SHP77 treated with DMSO at 0.1 percent for 48 hours (cell line): ENCODE data around the gene JAM2.
A peak's percentile ranks its signal among the peaks of the same experiment; 100 is the strongest.
"Not testable (repeated sequence)": the region's sequence is repeated elsewhere in the genome, so short reads cannot be mapped to it uniquely, and the experiment has no call there.

ENCODE experiments used
- DNase-seq: peaks from one replicate; lab custom pipeline; 2025; lab: John Stamatoyannopoulos, UW

Gene JAM2

GRCh38 chr21:25638660-25639550, at the start of gene JAM2:
JAM2 (plus strand) TSS chr21:25639258; CDS start chr21:25639822, 564 bp downstream.
- DNase-seq, result no peak

GRCh38 chr21:25589887-25590286, 49.2 kb upstream of the JAM2 start:
- no peak for DNase-seq

GRCh38 chr21:25607151-25608043, 31.7 kb upstream of the JAM2 start, which contains the start of gene MRPL39:
MRPL39 (minus strand) TSS chr21:25607481; CDS start chr21:25607475, 6 bp downstream.
- peak; percentile 57 for DNase-seq

GRCh38 chr21:25608044-25608737, 30.9 kb upstream of the JAM2 start:
- peak; percentile 38 for DNase-seq

- no peak for DNase-seq
Observed at GRCh38 chr21:25614441-25614840, 24.6 kb upstream of the JAM2 start.

GRCh38 chr21:25615880-25616279, 23.2 kb upstream of the JAM2 start:
- DNase-seq, result no peak

- no peak for DNase-seq
Observed at GRCh38 chr21:25619198-25619597, 19.9 kb upstream of the JAM2 start.

GRCh38 chr21:25624511-25624910, 14.5 kb upstream of the JAM2 start:
- DNase-seq, result no peak

GRCh38 chr21:25625036-25625435, 14.0 kb upstream of the JAM2 start:
- DNase-seq, result no peak

GRCh38 chr21:25625776-25626555, 13.1 kb upstream of the JAM2 start:
- not testable (repeated sequence) for DNase-seq

GRCh38 chr21:25626757-25627156, 12.3 kb upstream of the JAM2 start:
- DNase-seq, result no peak

GRCh38 chr21:25632296-25632695, 6.8 kb upstream of the JAM2 start:
- DNase-seq, result no peak

- DNase-seq, result no peak
Observed at GRCh38 chr21:25635310-25635709, 3.7 kb upstream of the JAM2 start.

- DNase-seq, result no peak
Observed at GRCh38 chr21:25636727-25637126, 2.3 kb upstream of the JAM2 start.

- DNase-seq, result no peak
Observed at GRCh38 chr21:25637851-25638659, 1.0 kb upstream of the JAM2 start.

- DNase-seq, result no peak
Observed at GRCh38 chr21:25639551-25640201, 618 bp downstream of the JAM2 start.

GRCh38 chr21:25640202-25640942, 1.3 kb downstream of the JAM2 start:
- DNase-seq, result no peak

GRCh38 chr21:25640943-25641292, 1.9 kb downstream of the JAM2 start:
- DNase-seq, result no peak

- DNase-seq, result no peak
Observed at GRCh38 chr21:25643486-25643885, 4.4 kb downstream of the JAM2 start.
